ENCODE data around the gene ENPP6.

ENPP6 gene

GRCh38 chr4:184177271-184177670 is 40.4 kb downstream of the ENPP6 start:
- no peak overlapping the region for H3K4me3 ChIP-seq (ENCODE audit: low read depth, low read length)
- TF ChIP-seq CTCF (IDR thresholded peaks at IDR 0.05; ENCODE audit: insufficient read depth, low read depth, low read length, missing control alignments): no peak
- DNase-seq (ENCODE audit: low read depth): no peak

GRCh38 chr4:184174571-184175488 is 42.8 kb downstream of the ENPP6 start:
- TF ChIP-seq CTCF (IDR thresholded peaks at IDR 0.05; ENCODE audit: insufficient read depth, low read depth, low read length, missing control alignments): no peak

GRCh38 chr4:184171011-184171410 is 46.7 kb downstream of the ENPP6 start:
- H3K4me3 ChIP-seq (ENCODE audit: low read depth, low read length): no peak overlapping the region
- no peak for TF ChIP-seq CTCF (IDR thresholded peaks at IDR 0.05; ENCODE audit: insufficient read depth, low read depth, low read length, missing control alignments)
- no peak for DNase-seq (ENCODE audit: low read depth)

More at GRCh38 chr4:184174571-184175488, 42.8 kb downstream of the ENPP6 start:
- no peak overlapping the region for H3K4me3 ChIP-seq (ENCODE audit: low read depth, low read length)
- DNase-seq (ENCODE audit: low read depth): no peak

- H3K4me3 ChIP-seq (ENCODE audit: low read depth, low read length): no peak overlapping the region
- no peak for TF ChIP-seq CTCF (IDR thresholded peaks at IDR 0.05; ENCODE audit: insufficient read depth, low read depth, low read length, missing control alignments)
- DNase-seq (ENCODE audit: low read depth): no peak
Observed at GRCh38 chr4:184169225-184169867, 48.3 kb downstream of the ENPP6 start.

- DNase-seq (ENCODE audit: low read depth): peak; percentile 69
- H3K4me3 ChIP-seq (ENCODE audit: low read depth, low read length): no peak overlapping the region
- TF ChIP-seq CTCF (IDR thresholded peaks at IDR 0.05; ENCODE audit: insufficient read depth, low read depth, low read length, missing control alignments): peak; percentile 94
Observed at GRCh38 chr4:184168406-184169019, 49.2 kb downstream of the ENPP6 start.

GRCh38 chr4:184167576-184167975 is 50.1 kb downstream of the ENPP6 start:
- peak; percentile 59 for DNase-seq (ENCODE audit: low read depth)
- no peak for TF ChIP-seq CTCF (IDR thresholded peaks at IDR 0.05; ENCODE audit: insufficient read depth, low read depth, low read length, missing control alignments)
- H3K4me3 ChIP-seq (ENCODE audit: low read depth, low read length): no peak overlapping the region
